HG03097 (cell line): Measurements from ENCODE around the gene CRK.
A peak's percentile ranks its signal among the peaks of the same experiment; 100 is the strongest.
"Not testable (repeated sequence)": the region's sequence is repeated elsewhere in the genome, so short reads cannot be mapped to it uniquely, and the experiment has no call there.

ENCODE experiments used
- ATAC-seq: cut with Tn5 transposase; IDR thresholded peaks from one replicate; pipeline ENCODE4 v1.9.1; 2021; ENCODE audit not compliant: unreplicated experiment, low FRiP score

CRK gene

GRCh38 chr17:1435326-1435725, 20.7 kb downstream of the CRK start:
- ATAC-seq, result no peak

- ATAC-seq, result no peak
Observed at GRCh38 chr17:1434150-1434549, 21.9 kb downstream of the CRK start.

GRCh38 chr17:1431631-1432104, 24.4 kb downstream of the CRK start:
- no peak for ATAC-seq

- ATAC-seq, result no peak
Observed at GRCh38 chr17:1423456-1424135, 32.4 kb downstream of the CRK start.

GRCh38 chr17:1422885-1423284, 33.1 kb downstream of the CRK start:
- ATAC-seq, result no peak

GRCh38 chr17:1421470-1421869, 34.6 kb downstream of the CRK start:
- no peak for ATAC-seq

- no peak for ATAC-seq
Observed at GRCh38 chr17:1420981-1421380, 35.1 kb downstream of the CRK start.

- ATAC-seq, result no peak
Observed at GRCh38 chr17:1420163-1420562, 35.9 kb downstream of the CRK start.

- ATAC-seq, result not testable (repeated sequence)
Observed at GRCh38 chr17:1418476-1418875, 37.6 kb downstream of the CRK start.

GRCh38 chr17:1416414-1416813, 39.6 kb downstream of the CRK start:
- no peak for ATAC-seq

- no peak for ATAC-seq
Observed at GRCh38 chr17:1414634-1415033, 41.4 kb downstream of the CRK start.

- ATAC-seq, result no peak
Observed at GRCh38 chr17:1414001-1414574, 41.9 kb downstream of the CRK start.

- no peak for ATAC-seq
Observed at GRCh38 chr17:1413281-1413791, 42.7 kb downstream of the CRK start.

- ATAC-seq, result no peak
Observed at GRCh38 chr17:1412185-1413110, 43.6 kb downstream of the CRK start.

- no peak for ATAC-seq
Observed at GRCh38 chr17:1402262-1402586, 53.8 kb downstream of the CRK start.

- peak; percentile 92 for ATAC-seq
Observed at GRCh38 chr17:1399679-1400512, 56.1 kb downstream of the CRK start, which contains the start of gene YWHAE. TSS of gene YWHAE (minus strand) at chr17:1400222. CDS start at chr17:1400110, 112 bp downstream.

- peak; percentile 9 for ATAC-seq
Observed at GRCh38 chr17:1398931-1399678, 56.9 kb downstream of the CRK start.

- ATAC-seq, result no peak
Observed at GRCh38 chr17:1398028-1398427, 58.0 kb downstream of the CRK start.

GRCh38 chr17:1395876-1396665, 60.0 kb downstream of the CRK start:
- ATAC-seq, result not testable (repeated sequence)
